ENCODE measurements around the gene CKLF.

DNA sequence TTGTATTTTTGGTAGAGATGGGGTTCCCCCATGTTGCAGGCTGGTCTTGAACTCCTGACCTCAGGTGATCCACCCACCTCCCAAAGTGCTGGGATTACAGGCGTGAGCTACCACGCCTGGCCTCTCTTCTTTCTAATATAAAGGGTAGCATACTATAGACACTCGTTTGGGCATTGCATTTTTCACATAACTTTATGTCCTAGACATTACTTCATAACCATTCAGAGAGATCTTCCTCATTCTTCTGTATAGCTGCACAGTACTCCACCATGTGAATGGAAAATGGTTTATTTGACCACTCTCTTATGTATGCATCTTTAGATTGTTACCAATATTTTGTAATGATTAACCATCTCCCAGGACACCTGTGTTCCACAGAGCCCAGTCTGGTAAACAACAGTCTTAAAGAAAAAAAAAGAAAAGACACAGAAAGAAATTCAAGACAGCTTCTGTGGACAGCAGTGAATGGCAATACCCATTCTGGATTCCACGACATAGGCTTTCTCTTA lies 44.6 kb upstream of the CKLF start:
- TF ChIP-seq POLR2A (IDR thresholded peaks at IDR 0.05) (no peak), POLR2AphosphoS5 (IDR thresholded peaks at IDR 0.05) (no peak), EP300 (IDR thresholded peaks at IDR 0.05) (no peak)
- TF ChIP-seq, protein P1, sequence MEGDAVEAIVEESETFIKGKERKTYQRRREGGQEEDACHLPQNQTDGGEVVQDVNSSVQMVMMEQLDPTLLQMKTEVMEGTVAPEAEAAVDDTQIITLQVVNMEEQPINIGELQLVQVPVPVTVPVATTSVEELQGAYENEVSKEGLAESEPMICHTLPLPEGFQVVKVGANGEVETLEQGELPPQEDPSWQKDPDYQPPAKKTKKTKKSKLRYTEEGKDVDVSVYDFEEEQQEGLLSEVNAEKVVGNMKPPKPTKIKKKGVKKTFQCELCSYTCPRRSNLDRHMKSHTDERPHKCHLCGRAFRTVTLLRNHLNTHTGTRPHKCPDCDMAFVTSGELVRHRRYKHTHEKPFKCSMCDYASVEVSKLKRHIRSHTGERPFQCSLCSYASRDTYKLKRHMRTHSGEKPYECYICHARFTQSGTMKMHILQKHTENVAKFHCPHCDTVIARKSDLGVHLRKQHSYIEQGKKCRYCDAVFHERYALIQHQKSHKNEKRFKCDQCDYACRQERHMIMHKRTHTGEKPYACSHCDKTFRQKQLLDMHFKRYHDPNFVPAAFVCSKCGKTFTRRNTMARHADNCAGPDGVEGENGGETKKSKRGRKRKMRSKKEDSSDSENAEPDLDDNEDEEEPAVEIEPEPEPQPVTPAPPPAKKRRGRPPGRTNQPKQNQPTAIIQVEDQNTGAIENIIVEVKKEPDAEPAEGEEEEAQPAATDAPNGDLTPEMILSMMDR (IDR thresholded peaks at IDR 0.05): no peak
